ENCODE data around the gene GABBR2. TPM values are rescaled to one million over a fixed set of nuclear protein-coding genes. Genes with fewer than 3 reads are reported as not detected.

Gene GABBR2
- total RNA-seq, 3 donors from 2014 or later: not detected

GRCh38 chr9:98551511-98552286 lies 157.0 kb downstream of the GABBR2 start:
- peak in 1 of 2 donors; percentile 2 for DNase-seq (ENCODE audit: low spot score in 2 of 2)
- no peaks in the 10 kb centered on the region for H3K4me1 ChIP-seq
- TF ChIP-seq POLR2AphosphoS5 (IDR thresholded peaks at IDR 0.05) (no peak), POLR2A (IDR thresholded peaks at IDR 0.05) (no peak), CTCF (IDR thresholded peaks at IDR 0.05) (no peak)
- intact Hi-C loops (cut with DNase I; ENCODE audit: low total_unique reads): no loop called here
- H3K4me3 ChIP-seq: no peak overlapping the region
- H3K27ac ChIP-seq: no peak overlapping the region
- no peaks in the 10 kb centered on the region for H3K27me3 ChIP-seq
- no peaks in the 10 kb centered on the region for H3K9me3 ChIP-seq
- H3K36me3 ChIP-seq: no peaks in the 10 kb centered on the region

- DNase-seq (ENCODE audit: low spot score in 2 of 2): no peak
- Histone ChIP-seq H3K27me3 (no peaks in the 10 kb centered on the region), H3K9me3 (no peaks in the 10 kb centered on the region), H3K4me3 (no peak overlapping the region), H3K36me3 (no peaks in the 10 kb centered on the region), H3K27ac (no peak overlapping the region), H3K4me1 (no peaks in the 10 kb centered on the region)
- no peak for TF ChIP-seq CTCF (IDR thresholded peaks at IDR 0.05)
- no peak for TF ChIP-seq POLR2AphosphoS5 (IDR thresholded peaks at IDR 0.05)
- TF ChIP-seq POLR2A (IDR thresholded peaks at IDR 0.05): no peak
- intact Hi-C loops (cut with DNase I; ENCODE audit: low total_unique reads): no loop called here
Observed at GRCh38 chr9:98550206-98550820, 158.4 kb downstream of the GABBR2 start.

- DNase-seq (ENCODE audit: low spot score in 2 of 2): no peak
- no peaks in the 10 kb centered on the region for H3K36me3 ChIP-seq
- H3K9me3 ChIP-seq: no peaks in the 10 kb centered on the region
- no peak for TF ChIP-seq POLR2AphosphoS5 (IDR thresholded peaks at IDR 0.05)
- TF ChIP-seq POLR2A (IDR thresholded peaks at IDR 0.05): no peak
- H3K27ac ChIP-seq: no peak overlapping the region
- intact Hi-C loops (cut with DNase I; ENCODE audit: low total_unique reads): no loop called here
- H3K4me3 ChIP-seq: no peak overlapping the region
- H3K27me3 ChIP-seq: no peaks in the 10 kb centered on the region
- no peaks in the 10 kb centered on the region for H3K4me1 ChIP-seq
Observed at GRCh38 chr9:98549401-98549800, 159.3 kb downstream of the GABBR2 start.

GRCh38 chr9:98547606-98548005 lies 161.1 kb downstream of the GABBR2 start:
- intact Hi-C loops (cut with DNase I; ENCODE audit: low total_unique reads): no loop called here
- no peaks in the 10 kb centered on the region for H3K36me3 ChIP-seq
- no peaks in the 10 kb centered on the region for H3K9me3 ChIP-seq
- no peak overlapping the region for H3K4me3 ChIP-seq
- no peak for DNase-seq (ENCODE audit: low spot score in 2 of 2)
- H3K4me1 ChIP-seq: no peaks in the 10 kb centered on the region
- TF ChIP-seq POLR2A (IDR thresholded peaks at IDR 0.05): no peak
- TF ChIP-seq CTCF (IDR thresholded peaks at IDR 0.05): no peak
- no peak for TF ChIP-seq POLR2AphosphoS5 (IDR thresholded peaks at IDR 0.05)
- no peaks in the 10 kb centered on the region for H3K27me3 ChIP-seq
- H3K27ac ChIP-seq: no peak overlapping the region

DNA sequence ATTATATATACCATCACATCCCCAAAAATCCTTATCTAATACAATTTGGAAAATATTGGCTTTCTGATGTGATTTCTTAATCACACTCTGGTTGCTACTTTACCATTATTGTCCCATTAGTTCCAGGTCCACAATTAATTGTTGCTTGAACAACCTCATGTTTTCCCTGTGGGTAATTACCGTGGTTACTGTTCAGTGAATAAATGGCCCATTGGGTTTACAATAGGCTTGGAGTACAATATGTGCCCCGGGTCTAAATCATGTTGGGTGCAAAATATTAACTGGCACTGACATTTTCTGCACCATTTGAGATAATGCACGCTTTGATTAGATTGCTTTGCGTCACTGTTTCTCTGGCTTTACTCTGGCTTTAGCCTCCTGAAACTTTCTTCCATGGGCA lies 163.7 kb downstream of the GABBR2 start:
- no peak overlapping the region for H3K4me3 ChIP-seq
- H3K27me3 ChIP-seq: no peaks in the 10 kb centered on the region
- intact Hi-C loops (cut with DNase I; ENCODE audit: low total_unique reads): no loop called here
- no peaks in the 10 kb centered on the region for H3K36me3 ChIP-seq
- H3K4me1 ChIP-seq: no peaks in the 10 kb centered on the region
- H3K27ac ChIP-seq: no peak overlapping the region
- no peak for DNase-seq (ENCODE audit: low spot score in 2 of 2)
- H3K9me3 ChIP-seq: no peaks in the 10 kb centered on the region
- TF ChIP-seq POLR2AphosphoS5 (IDR thresholded peaks at IDR 0.05) (no peak), CTCF (IDR thresholded peaks at IDR 0.05) (no peak), POLR2A (IDR thresholded peaks at IDR 0.05) (no peak)

All from breast epithelium (tissue), 4 donors.